Subcutaneous adipose tissue (tissue), 4 donors: ENCODE measurements around the gene TARS1. TPM values are rescaled to one million over a fixed set of nuclear protein-coding genes. Genes with fewer than 3 reads are reported as not detected.

Experiments used
- total RNA-seq, 4 donors: library from RNA; depleted of rRNA; stranded (reverse); fragments of >200 nt; gene quantifications; one replicate each; pipeline ENCODE4 v1.1.0, GENCODE V29; 2016
- TF ChIP-seq, protein P1 (sequence below): fragments of 450-650 bp; IDR thresholded peaks from one replicate; pipeline ENCODE4 v1.5.1; 2016; ENCODE audit warnings: low read depth, mild to moderate bottlenecking, control low read depth, antibody characterized with exemption, moderate library complexity

TARS1 gene
- total RNA-seq, 4 donors from 2014 or later: 55.9 to 143 (median 70.6) TPM

GRCh38 chr5:33423018-33423630 is 17.6 kb upstream of the TARS1 start:
- TF ChIP-seq, protein P1, sequence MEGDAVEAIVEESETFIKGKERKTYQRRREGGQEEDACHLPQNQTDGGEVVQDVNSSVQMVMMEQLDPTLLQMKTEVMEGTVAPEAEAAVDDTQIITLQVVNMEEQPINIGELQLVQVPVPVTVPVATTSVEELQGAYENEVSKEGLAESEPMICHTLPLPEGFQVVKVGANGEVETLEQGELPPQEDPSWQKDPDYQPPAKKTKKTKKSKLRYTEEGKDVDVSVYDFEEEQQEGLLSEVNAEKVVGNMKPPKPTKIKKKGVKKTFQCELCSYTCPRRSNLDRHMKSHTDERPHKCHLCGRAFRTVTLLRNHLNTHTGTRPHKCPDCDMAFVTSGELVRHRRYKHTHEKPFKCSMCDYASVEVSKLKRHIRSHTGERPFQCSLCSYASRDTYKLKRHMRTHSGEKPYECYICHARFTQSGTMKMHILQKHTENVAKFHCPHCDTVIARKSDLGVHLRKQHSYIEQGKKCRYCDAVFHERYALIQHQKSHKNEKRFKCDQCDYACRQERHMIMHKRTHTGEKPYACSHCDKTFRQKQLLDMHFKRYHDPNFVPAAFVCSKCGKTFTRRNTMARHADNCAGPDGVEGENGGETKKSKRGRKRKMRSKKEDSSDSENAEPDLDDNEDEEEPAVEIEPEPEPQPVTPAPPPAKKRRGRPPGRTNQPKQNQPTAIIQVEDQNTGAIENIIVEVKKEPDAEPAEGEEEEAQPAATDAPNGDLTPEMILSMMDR: no peak

DNA sequence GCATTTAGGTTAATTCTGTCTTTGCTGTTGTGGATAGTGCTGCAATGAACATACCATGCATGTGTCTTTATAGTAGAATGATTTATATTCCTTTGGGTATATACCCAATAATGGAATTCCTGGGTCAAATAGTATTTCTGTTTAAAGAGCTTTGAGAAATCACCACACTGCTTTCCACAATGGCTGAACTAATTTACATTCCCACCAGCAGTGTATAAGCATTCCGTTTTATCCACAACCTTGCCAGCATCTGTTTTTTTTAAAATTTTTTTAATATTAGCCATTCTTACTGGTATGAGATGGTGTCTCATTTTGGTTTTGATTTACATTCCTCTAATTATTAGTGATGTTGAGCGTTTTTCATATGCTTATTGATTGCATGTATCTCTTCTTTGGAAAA is 15.5 kb upstream of the TARS1 start:
- TF ChIP-seq, protein P1: no peak

DNA sequence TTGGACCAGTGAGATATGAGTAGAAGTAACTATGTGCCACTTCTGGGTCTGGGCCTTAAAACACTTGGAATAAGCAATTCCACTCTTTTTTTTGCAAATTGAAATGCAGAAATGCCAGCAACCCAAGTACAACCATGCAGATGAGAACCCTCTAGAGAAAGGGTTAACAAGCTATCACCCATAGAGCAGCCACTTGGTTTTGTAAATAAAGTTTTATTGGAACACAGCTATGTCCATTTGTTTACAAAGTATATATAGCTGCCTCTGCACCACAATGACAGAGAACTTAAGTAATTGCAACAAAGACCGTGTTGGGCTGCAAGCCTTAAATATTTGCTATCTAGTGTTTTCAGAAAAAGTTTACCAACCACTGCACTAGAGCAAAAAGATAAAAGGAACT is 9.8 kb upstream of the TARS1 start:
- TF ChIP-seq, protein P1: no peak

DNA sequence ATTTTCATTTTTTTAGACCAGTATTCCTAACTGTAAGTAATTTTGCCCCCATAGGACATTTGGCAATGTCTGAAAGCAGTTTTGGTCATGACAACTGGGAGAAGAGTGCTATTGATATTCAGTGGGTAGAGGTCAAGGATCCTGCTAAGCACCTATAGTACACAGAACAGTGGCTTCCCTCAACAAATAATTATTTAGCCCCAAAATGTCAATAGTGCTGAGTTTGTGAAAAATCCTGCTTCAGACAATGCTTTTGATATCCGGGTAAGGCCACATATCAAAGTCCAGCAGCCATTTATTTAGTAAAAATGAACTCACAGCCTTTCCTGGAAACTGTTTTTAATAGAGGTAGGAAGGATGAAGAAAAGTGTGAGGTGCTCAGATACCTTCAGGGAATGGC is 8.1 kb upstream of the TARS1 start:
- TF ChIP-seq, protein P1: no peak

DNA sequence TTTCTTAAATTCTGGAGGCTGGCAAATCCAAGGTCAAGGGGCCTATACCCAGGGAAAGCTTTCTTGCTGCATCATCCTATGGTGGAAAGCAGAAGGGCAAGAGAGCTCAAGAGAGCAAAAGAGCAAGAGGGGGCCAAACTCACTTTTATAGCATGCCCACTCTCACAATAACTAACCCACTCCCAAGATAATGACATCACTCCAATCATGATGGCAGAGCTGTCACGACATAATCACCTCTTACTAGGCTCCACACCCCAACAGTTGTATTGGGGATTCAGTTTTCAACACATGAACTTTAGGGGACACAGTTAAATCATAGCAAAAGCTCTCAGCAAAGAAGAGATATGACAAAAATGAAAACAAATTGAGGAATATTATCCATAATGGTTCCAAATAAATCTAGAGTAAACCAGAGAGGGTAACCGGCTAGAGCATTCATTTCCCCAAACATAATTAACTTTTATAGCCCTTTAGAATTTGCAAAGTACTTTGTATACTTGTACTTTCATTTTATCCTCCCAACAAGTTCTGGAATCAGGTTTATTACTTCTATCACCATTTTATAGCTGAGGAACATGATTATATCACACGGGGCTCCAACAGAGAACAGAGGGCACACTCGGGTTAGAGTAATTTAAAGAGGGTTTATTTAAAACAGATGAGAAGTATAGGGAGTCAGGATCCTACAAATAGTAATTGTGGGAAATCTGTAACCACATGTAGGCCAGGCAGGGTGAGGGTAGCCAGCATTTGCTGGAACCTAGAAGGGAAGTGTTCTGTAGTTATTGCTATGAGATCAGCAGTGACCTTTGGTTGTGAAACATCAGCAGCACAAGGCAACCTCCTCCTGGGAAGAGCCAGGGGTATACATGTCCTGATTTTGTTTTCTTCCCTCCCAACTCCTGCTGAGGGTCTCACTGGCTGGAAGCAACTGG is 7.2 kb upstream of the TARS1 start:
- TF ChIP-seq, protein P1: no peak

DNA sequence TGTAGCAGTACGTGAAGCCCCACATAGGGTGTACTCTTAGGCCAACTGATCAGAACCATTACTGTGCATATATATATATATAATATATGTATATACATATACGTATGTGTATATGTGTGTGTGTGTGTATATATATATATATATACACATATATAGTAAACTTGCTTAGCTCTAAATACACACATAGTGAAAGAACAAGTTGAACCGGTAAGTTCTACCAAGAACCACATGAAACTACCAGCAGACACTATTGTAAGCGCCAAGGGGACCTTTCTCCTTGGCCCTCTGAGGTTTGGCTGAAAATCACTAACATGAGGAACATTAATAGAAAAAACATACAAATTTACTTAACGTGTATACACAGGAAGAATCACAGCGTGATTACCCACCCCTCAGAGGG is 1.8 kb upstream of the TARS1 start:
- TF ChIP-seq, protein P1: no peak

- TF ChIP-seq, protein P1: no peak
These were observed 772 bp upstream of the TARS1 start for GRCh38 chr5:33439905-33440481.
